ENCODE results near the gene KIAA0753.

KIAA0753 gene

GRCh38 chr17:6648181-6648580 lies 7.7 kb upstream of the KIAA0753 start:
- no peak overlapping the region for H3K4ac ChIP-seq (ENCODE audit: low read depth, low read length)
- no peak overlapping the region for H3K27ac ChIP-seq (ENCODE audit: low read depth, low read length)
- no peak overlapping the region for H4K12ac ChIP-seq (ENCODE audit: low read depth, low read length)
- no peak overlapping the region for H3K4me2 ChIP-seq (ENCODE audit: low read length)
- no peaks in the 10 kb centered on the region for H3K9me3 ChIP-seq (ENCODE audit: insufficient read depth, low read depth, low read length)
- H3K23ac ChIP-seq (ENCODE audit: low read length), result no peak overlapping the region
- H2AFZ ChIP-seq (ENCODE audit: insufficient read depth, low read length, poor library complexity), result no peak overlapping the region
- no peak overlapping the region for H3K18ac ChIP-seq (ENCODE audit: low read length)
- no peak overlapping the region for H3K4me3 ChIP-seq (ENCODE audit: low read depth, low read length)
- H3K4me1 ChIP-seq (ENCODE audit: control insufficient read depth in 1 of 2, insufficient read depth in 2 of 2, low read length in 2 of 2), result peaks cover 7 to 8% of the 10 kb centered on the region in 2 experiments
- H3K79me2 ChIP-seq (ENCODE audit: control insufficient read depth, insufficient read depth, low read length, poor library complexity), result peaks cover 2% of the 10 kb centered on the region
- H4K8ac ChIP-seq (ENCODE audit: low read depth, low read length), result no peak overlapping the region
- no peak overlapping the region for H4K91ac ChIP-seq (ENCODE audit: low read depth, low read length)
- no peak overlapping the region for H2AK5ac ChIP-seq (ENCODE audit: low read length)
- peaks cover 8% of the 10 kb centered on the region for H3K79me1 ChIP-seq (ENCODE audit: low read length)
- DNase-seq, result no peak
- H3K27me3 ChIP-seq (ENCODE audit: insufficient read depth, low read length), result no peaks in the 10 kb centered on the region
- no peak overlapping the region for H2BK12ac ChIP-seq (ENCODE audit: low read length)
- H3K9ac ChIP-seq (ENCODE audit: low read length), result no peak overlapping the region
- no peak overlapping the region for H2BK120ac ChIP-seq (ENCODE audit: insufficient read depth, low read length, poor library complexity)
- no peak overlapping the region for H2BK5ac ChIP-seq (ENCODE audit: low read depth, low read length, poor library complexity)
- no peak overlapping the region for H3K14ac ChIP-seq (ENCODE audit: low read length)
- H3K36me3 ChIP-seq (ENCODE audit: control insufficient read depth in 1 of 2, insufficient read depth in 2 of 2, low read length in 2 of 2), result peaks cover 3 to 13% of the 10 kb centered on the region in 2 experiments

DNA sequence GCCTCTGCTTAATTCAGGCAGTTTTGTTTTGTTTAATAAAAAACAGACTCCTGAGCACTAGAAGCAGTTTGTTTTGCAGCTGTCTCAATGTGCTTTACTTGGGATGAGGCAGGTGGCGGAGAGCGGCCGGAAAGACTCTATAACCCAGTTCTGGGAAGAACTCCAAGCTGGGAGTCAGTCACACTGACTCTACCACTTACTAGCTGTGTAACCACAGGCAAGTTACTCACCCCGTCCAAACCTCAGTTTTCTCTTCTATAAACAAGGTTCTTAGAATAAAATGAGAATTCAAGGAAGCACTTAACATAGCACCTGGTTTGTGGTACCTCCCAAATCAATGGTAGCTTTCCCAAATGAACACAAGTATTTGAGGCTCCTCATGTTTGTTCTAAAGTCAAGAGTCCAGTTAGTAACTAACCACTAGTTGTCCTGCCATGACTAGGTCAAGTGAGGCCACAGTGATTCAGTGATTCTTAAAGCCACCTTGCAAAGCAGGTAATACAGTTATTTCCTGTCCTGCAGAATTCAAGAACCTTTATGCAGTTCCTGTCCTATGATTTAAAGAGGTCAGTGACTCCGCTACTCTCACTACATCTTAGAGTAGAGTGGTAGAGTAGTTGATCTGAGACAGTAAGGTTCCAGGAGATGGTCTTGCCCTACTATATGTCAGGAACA lies 3.1 kb upstream of the KIAA0753 start:
- H4K91ac ChIP-seq (ENCODE audit: low read depth, low read length), result no peak overlapping the region
- peaks cover 9% of the 10 kb centered on the region for H3K79me2 ChIP-seq (ENCODE audit: control insufficient read depth, insufficient read depth, low read length, poor library complexity)
- no peak for DNase-seq
- no peak overlapping the region for H2BK5ac ChIP-seq (ENCODE audit: low read depth, low read length, poor library complexity)
- no peak overlapping the region for H2AK5ac ChIP-seq (ENCODE audit: low read length)
- H2AFZ ChIP-seq (ENCODE audit: insufficient read depth, low read length, poor library complexity), result no peak overlapping the region
- no peak overlapping the region for H2BK12ac ChIP-seq (ENCODE audit: low read length)
- H3K14ac ChIP-seq (ENCODE audit: low read length), result no peak overlapping the region
- no peak overlapping the region for H2BK120ac ChIP-seq (ENCODE audit: insufficient read depth, low read length, poor library complexity)
- no peaks in the 10 kb centered on the region for H3K9me3 ChIP-seq (ENCODE audit: insufficient read depth, low read depth, low read length)
- no peak overlapping the region for H3K9ac ChIP-seq (ENCODE audit: low read length)
- peaks cover 12% of the 10 kb centered on the region for H3K79me1 ChIP-seq (ENCODE audit: low read length)
- H3K23ac ChIP-seq (ENCODE audit: low read length), result no peak overlapping the region
- no peak overlapping the region for H3K27ac ChIP-seq (ENCODE audit: low read depth, low read length)
- no CpG with 5 or more reads among the region's 5 CpGs for WGBS (ENCODE audit: extremely low coverage, insufficient coverage, insufficient read length)
- peaks cover 9 to 10% of the 10 kb centered on the region in 2 experiments for H3K4me1 ChIP-seq (ENCODE audit: control insufficient read depth in 1 of 2, insufficient read depth in 2 of 2, low read length in 2 of 2)
- no peak overlapping the region for H4K8ac ChIP-seq (ENCODE audit: low read depth, low read length)
- H3K18ac ChIP-seq (ENCODE audit: low read length), result no peak overlapping the region
- no peak overlapping the region for H3K4ac ChIP-seq (ENCODE audit: low read depth, low read length)
- H4K12ac ChIP-seq (ENCODE audit: low read depth, low read length), result no peak overlapping the region
- peaks cover 4 to 12% of the 10 kb centered on the region in 2 experiments for H3K36me3 ChIP-seq (ENCODE audit: control insufficient read depth in 1 of 2, insufficient read depth in 2 of 2, low read length in 2 of 2)
- no peak overlapping the region for H3K4me3 ChIP-seq (ENCODE audit: low read depth, low read length)
- H3K27me3 ChIP-seq (ENCODE audit: insufficient read depth, low read length), result no peaks in the 10 kb centered on the region
- H3K4me2 ChIP-seq (ENCODE audit: low read length), result no peak overlapping the region

- H3K14ac ChIP-seq (ENCODE audit: low read length), result no peak overlapping the region
- H2BK120ac ChIP-seq (ENCODE audit: insufficient read depth, low read length, poor library complexity), result no peak overlapping the region
- no peak overlapping the region for H3K23ac ChIP-seq (ENCODE audit: low read length)
- peaks cover 6 to 7% of the 10 kb centered on the region in 2 experiments for H3K36me3 ChIP-seq (ENCODE audit: control insufficient read depth in 1 of 2, insufficient read depth in 2 of 2, low read length in 2 of 2)
- H3K27me3 ChIP-seq (ENCODE audit: insufficient read depth, low read length), result no peaks in the 10 kb centered on the region
- no peak overlapping the region for H3K18ac ChIP-seq (ENCODE audit: low read length)
- H2BK5ac ChIP-seq (ENCODE audit: low read depth, low read length, poor library complexity), result no peak overlapping the region
- H3K4me2 ChIP-seq (ENCODE audit: low read length), result no peak overlapping the region
- no peak overlapping the region for H3K4me3 ChIP-seq (ENCODE audit: low read depth, low read length)
- DNase-seq, result no peak
- no peak overlapping the region for H2AK5ac ChIP-seq (ENCODE audit: low read length)
- peaks cover 9% of the 10 kb centered on the region for H3K79me2 ChIP-seq (ENCODE audit: control insufficient read depth, insufficient read depth, low read length, poor library complexity)
- no peak overlapping the region for H3K27ac ChIP-seq (ENCODE audit: low read depth, low read length)
- H4K8ac ChIP-seq (ENCODE audit: low read depth, low read length), result no peak overlapping the region
- no peak overlapping the region for H4K91ac ChIP-seq (ENCODE audit: low read depth, low read length)
- peaks cover 12% of the 10 kb centered on the region for H3K79me1 ChIP-seq (ENCODE audit: low read length)
- peaks cover 9 to 10% of the 10 kb centered on the region in 2 experiments for H3K4me1 ChIP-seq (ENCODE audit: control insufficient read depth in 1 of 2, insufficient read depth in 2 of 2, low read length in 2 of 2)
- no peaks in the 10 kb centered on the region for H3K9me3 ChIP-seq (ENCODE audit: insufficient read depth, low read depth, low read length)
- no peak overlapping the region for H3K9ac ChIP-seq (ENCODE audit: low read length)
- H3K4ac ChIP-seq (ENCODE audit: low read depth, low read length), result no peak overlapping the region
- no peak overlapping the region for H2AFZ ChIP-seq (ENCODE audit: insufficient read depth, low read length, poor library complexity)
- H2BK12ac ChIP-seq (ENCODE audit: low read length), result no peak overlapping the region
- no peak overlapping the region for H4K12ac ChIP-seq (ENCODE audit: low read depth, low read length)
- no CpG with 5 or more reads among the region's 2 CpGs for WGBS (ENCODE audit: extremely low coverage, insufficient coverage, insufficient read length)
Measured at GRCh38 chr17:6642592-6642991, 2.1 kb upstream of the KIAA0753 start.

GRCh38 chr17:6641247-6641863 lies 844 bp upstream of the KIAA0753 start:
- Histone ChIP-seq H4K12ac (ENCODE audit: low read depth, low read length) (peak overlapping the region; percentile 20), H2BK12ac (ENCODE audit: low read length) (no peak overlapping the region), H3K18ac (ENCODE audit: low read length) (peak overlapping the region; percentile 7), H3K23ac (ENCODE audit: low read length) (no peak overlapping the region), H2AK5ac (ENCODE audit: low read length) (no peak overlapping the region), H3K9ac (ENCODE audit: low read length) (peak overlapping the region; percentile 83), H4K8ac (ENCODE audit: low read depth, low read length) (peak overlapping the region; percentile 99), H3K14ac (ENCODE audit: low read length) (peak overlapping the region; percentile 23), H3K4me1 (ENCODE audit: control insufficient read depth in 1 of 2, insufficient read depth in 2 of 2, low read length in 2 of 2) (peaks cover 9 to 10% of the 10 kb centered on the region in 2 experiments), H3K36me3 (ENCODE audit: control insufficient read depth in 1 of 2, insufficient read depth in 2 of 2, low read length in 2 of 2) (peaks cover 3 to 5% of the 10 kb centered on the region in 2 experiments), H3K79me1 (ENCODE audit: low read length) (peaks cover 12% of the 10 kb centered on the region), H2BK5ac (ENCODE audit: low read depth, low read length, poor library complexity) (peak overlapping the region; percentile 5), H2AFZ (ENCODE audit: insufficient read depth, low read length, poor library complexity) (peak overlapping the region; percentile 41), H3K79me2 (ENCODE audit: control insufficient read depth, insufficient read depth, low read length, poor library complexity) (peaks cover 9% of the 10 kb centered on the region), H3K4me2 (ENCODE audit: low read length) (peak overlapping the region; percentile 69), H2BK120ac (ENCODE audit: insufficient read depth, low read length, poor library complexity) (no peak overlapping the region), H3K9me3 (ENCODE audit: insufficient read depth, low read depth, low read length) (no peaks in the 10 kb centered on the region), H3K27ac (ENCODE audit: low read depth, low read length) (peak overlapping the region; percentile 14), H3K27me3 (ENCODE audit: insufficient read depth, low read length) (no peaks in the 10 kb centered on the region), H3K4me3 (ENCODE audit: low read depth, low read length) (peak overlapping the region; percentile 87), H4K91ac (ENCODE audit: low read depth, low read length) (no peak overlapping the region), H3K4ac (ENCODE audit: low read depth, low read length) (no peak overlapping the region)
- peak; percentile 6 to 54 for DNase-seq
- no CpG with 5 or more reads among the region's 20 CpGs for WGBS (ENCODE audit: extremely low coverage, insufficient coverage, insufficient read length)
